GM19438 (cell line): Measurements from ENCODE around the gene KLRK1.
"Not testable (repeated sequence)": the region's sequence is repeated elsewhere in the genome, so short reads cannot be mapped to it uniquely, and the experiment has no call there.

Experiments
- ATAC-seq: cut with Tn5 transposase; IDR thresholded peaks from one replicate; pipeline ENCODE4 v1.9.1; 2021; ENCODE audit warnings: low read depth; ENCODE audit not compliant: unreplicated experiment

Gene KLRK1

GRCh38 chr12:10389904-10390303 lies at the start of gene KLRK1:
KLRK1 (minus strand) TSS chr12:10390041; CDS start chr12:10388810, 1,231 bp downstream.
- no peak for ATAC-seq

- ATAC-seq: not testable (repeated sequence)
These were observed 47.8 kb upstream of the KLRK1 start for GRCh38 chr12:10437601-10438000.

GRCh38 chr12:10435816-10436215 lies 46.0 kb upstream of the KLRK1 start, which contains the start of gene KLRC2:
KLRC2 (minus strand) TSS chr12:10436010; CDS start chr12:10435986, 24 bp downstream.
- not testable (repeated sequence) for ATAC-seq

GRCh38 chr12:10430623-10431022 lies 40.8 kb upstream of the KLRK1 start:
- not testable (repeated sequence) for ATAC-seq

GRCh38 chr12:10425938-10426337 lies 36.1 kb upstream of the KLRK1 start:
- ATAC-seq: not testable (repeated sequence)

- ATAC-seq: not testable (repeated sequence)
These were observed 34.5 kb upstream of the KLRK1 start for GRCh38 chr12:10424260-10424899.

GRCh38 chr12:10422159-10422558 lies 32.3 kb upstream of the KLRK1 start:
- ATAC-seq: not testable (repeated sequence)

- not testable (repeated sequence) for ATAC-seq
These were observed 30.5 kb upstream of the KLRK1 start, which contains the start of gene KLRC3 for GRCh38 chr12:10420334-10420733. KLRC3 (minus strand) TSS chr12:10420595; CDS start chr12:10420550, 45 bp downstream.

- no peak for ATAC-seq
These were observed 19.6 kb upstream of the KLRK1 start, which contains the start of gene KLRC4 for GRCh38 chr12:10409392-10409791. KLRC4 (minus strand) TSS chr12:10409757; CDS start chr12:10409575, 182 bp downstream.

GRCh38 chr12:10408842-10409241 lies 19.0 kb upstream of the KLRK1 start:
- no peak for ATAC-seq

GRCh38 chr12:10406725-10407124 lies 16.9 kb upstream of the KLRK1 start:
- no peak for ATAC-seq

GRCh38 chr12:10405294-10405693 lies 15.5 kb upstream of the KLRK1 start:
- no peak for ATAC-seq

- ATAC-seq: no peak
These were observed 15.0 kb upstream of the KLRK1 start for GRCh38 chr12:10404798-10405197.

GRCh38 chr12:10400829-10401228 lies 11.0 kb upstream of the KLRK1 start:
- ATAC-seq: no peak

- no peak for ATAC-seq
These were observed 8.3 kb upstream of the KLRK1 start for GRCh38 chr12:10398168-10398567.

GRCh38 chr12:10397296-10397695 lies 7.5 kb upstream of the KLRK1 start:
- ATAC-seq: no peak

GRCh38 chr12:10396176-10396575 lies 6.3 kb upstream of the KLRK1 start:
- ATAC-seq: not testable (repeated sequence)

- peak; percentile 62 for ATAC-seq
These were observed 5.7 kb upstream of the KLRK1 start for GRCh38 chr12:10395390-10395998.

- not testable (repeated sequence) for ATAC-seq
These were observed 4.8 kb upstream of the KLRK1 start for GRCh38 chr12:10394531-10395152.

GRCh38 chr12:10393291-10393690 lies 3.5 kb upstream of the KLRK1 start:
- ATAC-seq: no peak

GRCh38 chr12:10392394-10392930 lies 2.6 kb upstream of the KLRK1 start:
- ATAC-seq: peak; percentile 66
